RWPE1 (cell line): Measurements from ENCODE around the gene PID1.

Source experiments
- CTCF ChIA-PET: fragments of 350-600 bp; sonication (Branson Sonifier 250); formaldehyde crosslinking; extraction: SDS; loops from one replicate; lab custom pipeline; 2021; lab: Yijun Ruan, JAX
- POLR2A ChIA-PET: fragments of 400-600 bp; formaldehyde crosslinking; extraction: SDS; loops from one replicate; lab custom pipeline; 2020; ENCODE audit warnings: antibody characterized with exemption; ENCODE audit not compliant: low non-redundant PET; lab: Yijun Ruan, JAX
- DNase-seq: peaks from one replicate; pipeline ENCODE4 v3.0.0; 2012; ENCODE audit warnings: low spot score
- H3K27ac ChIP-seq: fragments of 450-650 bp; 2 replicates; pipeline ENCODE4 v1.5.1; 2017
- TF ChIP-seq, protein P1 (sequence below): fragments of 450-650 bp; conservative IDR thresholded peaks from 2 replicates; pipeline ENCODE4 v1.5.1; 2017; ENCODE audit warnings: low read depth, mild to moderate bottlenecking

PID1 gene

DNA sequence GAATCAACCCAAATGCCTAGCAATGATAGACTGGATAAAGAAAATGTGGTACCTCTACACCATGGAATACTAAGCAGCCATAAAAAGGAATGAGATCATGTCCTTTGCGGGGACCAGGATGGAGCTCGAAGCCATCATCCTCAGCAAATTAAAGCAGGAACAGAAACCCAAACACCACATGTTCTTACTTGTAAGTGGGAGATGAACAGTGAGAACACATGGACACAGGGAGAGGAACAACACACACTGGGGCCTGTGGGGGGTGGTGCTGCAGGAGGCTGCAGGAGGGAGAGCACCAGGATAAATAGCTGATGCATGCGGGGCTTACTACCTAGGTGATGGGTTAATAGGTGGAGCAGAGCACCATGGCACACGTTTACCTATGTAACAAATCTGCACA, 8.4 kb upstream of the PID1 start:
- POLR2A ChIA-PET, result no interaction called here
- TF ChIP-seq, protein P1, sequence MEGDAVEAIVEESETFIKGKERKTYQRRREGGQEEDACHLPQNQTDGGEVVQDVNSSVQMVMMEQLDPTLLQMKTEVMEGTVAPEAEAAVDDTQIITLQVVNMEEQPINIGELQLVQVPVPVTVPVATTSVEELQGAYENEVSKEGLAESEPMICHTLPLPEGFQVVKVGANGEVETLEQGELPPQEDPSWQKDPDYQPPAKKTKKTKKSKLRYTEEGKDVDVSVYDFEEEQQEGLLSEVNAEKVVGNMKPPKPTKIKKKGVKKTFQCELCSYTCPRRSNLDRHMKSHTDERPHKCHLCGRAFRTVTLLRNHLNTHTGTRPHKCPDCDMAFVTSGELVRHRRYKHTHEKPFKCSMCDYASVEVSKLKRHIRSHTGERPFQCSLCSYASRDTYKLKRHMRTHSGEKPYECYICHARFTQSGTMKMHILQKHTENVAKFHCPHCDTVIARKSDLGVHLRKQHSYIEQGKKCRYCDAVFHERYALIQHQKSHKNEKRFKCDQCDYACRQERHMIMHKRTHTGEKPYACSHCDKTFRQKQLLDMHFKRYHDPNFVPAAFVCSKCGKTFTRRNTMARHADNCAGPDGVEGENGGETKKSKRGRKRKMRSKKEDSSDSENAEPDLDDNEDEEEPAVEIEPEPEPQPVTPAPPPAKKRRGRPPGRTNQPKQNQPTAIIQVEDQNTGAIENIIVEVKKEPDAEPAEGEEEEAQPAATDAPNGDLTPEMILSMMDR, result no peak
- CTCF ChIA-PET, result no interaction called here
- no peak overlapping the region for H3K27ac ChIP-seq
- DNase-seq, result no peak

DNA sequence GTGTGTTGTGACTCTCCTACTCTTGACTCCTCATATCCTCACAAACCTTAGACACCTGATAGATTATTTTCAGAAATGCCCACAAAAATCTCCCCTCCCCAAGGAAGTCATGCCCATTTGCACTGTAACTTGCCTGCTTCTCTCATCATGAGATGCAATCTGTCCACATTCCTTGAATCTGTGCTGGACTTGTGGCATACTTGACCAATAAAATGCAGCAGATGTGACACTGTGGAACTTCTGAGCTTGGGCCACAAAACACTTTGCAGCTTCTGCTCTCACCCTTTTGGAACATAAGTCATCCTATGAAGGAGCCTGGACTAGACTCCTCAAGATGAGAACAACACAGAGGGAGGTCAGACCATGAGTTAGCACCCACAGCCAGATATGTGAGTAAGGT, 4.4 kb upstream of the PID1 start:
- POLR2A ChIA-PET, result no interaction called here
- CTCF ChIA-PET, result no interaction called here
- TF ChIP-seq, protein P1, result no peak
- DNase-seq, result no peak
- no peak overlapping the region for H3K27ac ChIP-seq

DNA sequence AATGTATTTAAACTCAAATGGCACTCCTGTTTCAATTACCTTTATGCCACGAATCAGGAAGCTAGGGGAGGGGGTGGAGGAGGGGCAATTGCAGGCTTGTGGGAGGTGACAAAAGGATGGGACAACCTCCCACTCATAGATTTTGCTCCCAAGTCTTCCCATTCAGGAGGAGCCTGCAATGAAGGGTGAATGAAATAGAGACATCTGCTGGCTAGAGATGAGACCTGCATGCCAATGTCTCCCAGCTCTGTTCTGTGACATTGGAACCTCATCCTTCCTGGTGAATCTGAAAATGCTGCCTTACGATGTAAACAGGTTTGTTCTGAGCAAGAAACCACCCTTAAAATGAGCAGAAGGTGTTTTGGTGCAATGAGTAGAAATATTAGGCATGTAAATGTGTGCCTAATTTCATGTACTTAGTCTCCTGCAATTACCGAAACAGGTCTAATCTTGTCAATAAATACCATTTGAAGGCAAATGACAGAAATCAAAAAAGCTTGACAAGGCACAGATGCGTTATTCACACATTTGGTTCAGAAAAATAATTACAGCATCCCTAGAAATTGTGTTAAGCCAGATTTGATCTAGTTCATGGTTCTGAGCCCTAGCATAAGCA, 2.7 kb upstream of the PID1 start:
- no peak overlapping the region; the same call in 1 of the 2 replicates for H3K27ac ChIP-seq
- ChIA-PET POLR2A (no interaction called here), CTCF (interaction anchor here (0.6 to 1.8 kb wide), 8 partner anchors 29 to 322 kb away, joined by 3 to 9 read pairs (median 4); no protein-coding TSS in a partner anchor)
- TF ChIP-seq, protein P1, result peak; percentile 90
- peak; percentile 74 for DNase-seq

- peak overlapping the region; percentile 74 for H3K27ac ChIP-seq
- ChIA-PET POLR2A (no interaction called here), CTCF (interaction anchor here (0.5 to 1.8 kb wide), 9 partner anchors 28 to 411 kb away, joined by 3 to 9 read pairs (median 4); no protein-coding TSS in a partner anchor)
- TF ChIP-seq, protein P1, result no peak
- no peak for DNase-seq
Observed at GRCh38 chr2:229273006-229273722, 2.1 kb upstream of the PID1 start.

GRCh38 chr2:229269941-229270340, 1.1 kb downstream of the PID1 start:
- POLR2A ChIA-PET, result no interaction called here
- DNase-seq, result no peak
- CTCF ChIA-PET, result interaction anchor here (0.6 kb wide), 3 partner anchors 18 to 335 kb away, joined by 3 to 4 read pairs (median 3); no protein-coding TSS in a partner anchor
- TF ChIP-seq, protein P1, result no peak
- H3K27ac ChIP-seq, result peak overlapping the region; percentile 48

GRCh38 chr2:229269146-229269545, 1.9 kb downstream of the PID1 start:
- H3K27ac ChIP-seq, result no peak overlapping the region
- POLR2A ChIA-PET, result no interaction called here
- TF ChIP-seq, protein P1, result no peak
- CTCF ChIA-PET, result interaction anchor here (0.6 kb wide), 1 partner anchor 336 kb away, joined by 3 read pairs; no protein-coding TSS in a partner anchor
- no peak for DNase-seq
